HepG2 (cell line): ENCODE data around the gene UCP3. TPM values are rescaled to one million over a fixed set of nuclear protein-coding genes. Genes with fewer than 3 reads are reported as not detected.

Experiments
- GMEB1 ChIP-seq: sonication (generic); formaldehyde crosslinking; IDR thresholded peaks from 2 replicates; pipeline ENCODE4 v1.5.1; 2020; ENCODE audit warnings: missing genetic modification reagents, mild to moderate bottlenecking, borderline replicate concordance
- IKZF4 ChIP-seq: sonication (generic); formaldehyde crosslinking; IDR thresholded peaks from 2 replicates; pipeline ENCODE4 v1.5.1; 2020; ENCODE audit warnings: borderline replicate concordance, mild to moderate bottlenecking, low read depth, missing genetic modification reagents; ENCODE audit errors: not compliant biosample characterization
- KIAA2018 ChIP-seq: sonication (generic); formaldehyde crosslinking; IDR thresholded peaks from 2 replicates; pipeline ENCODE4 v1.5.0; 2020; ENCODE audit warnings: mild to moderate bottlenecking, missing genetic modification reagents, borderline replicate concordance
- REST ChIP-seq, 2 experiments: IDR thresholded peaks; 2 replicates each; pipeline ENCODE4 v1.6.1; 2011 to 2012; ENCODE audit warnings: low read length in 2 of 2, borderline replicate concordance in 1 of 2, low read depth in 1 of 2, mild to moderate bottlenecking in 1 of 2, moderate library complexity in 1 of 2
- SALL2 ChIP-seq: sonication (generic); formaldehyde crosslinking; IDR thresholded peaks from 2 replicates; pipeline ENCODE4 v1.8.1; 2023; ENCODE audit warnings: mild to moderate bottlenecking, missing genetic modification reagents, inconsistent platforms
- SMYD3 ChIP-seq: sonication (generic); formaldehyde crosslinking; IDR thresholded peaks from 2 replicates; pipeline ENCODE4 v1.8.1; 2023; ENCODE audit warnings: mild to moderate bottlenecking, missing genetic modification reagents
- TGIF2 ChIP-seq: IDR thresholded peaks from 2 replicates; pipeline ENCODE4 v1.6.1; 2016; ENCODE audit warnings: control low read depth, missing compliant biosample characterization
- TMF1 ChIP-seq: sonication (generic); formaldehyde crosslinking; IDR thresholded peaks from 2 replicates; pipeline ENCODE4 v1.8.1; 2022; ENCODE audit warnings: low read depth, missing genetic modification reagents
- ZBTB33 ChIP-seq: sonication (generic); formaldehyde crosslinking; IDR thresholded peaks from 2 replicates; pipeline ENCODE4 v1.4.0; 2020; ENCODE audit warnings: missing genetic modification reagents
- ZKSCAN5 ChIP-seq: sonication (generic); formaldehyde crosslinking; IDR thresholded peaks from 2 replicates; pipeline ENCODE4 v1.5.1; 2020; ENCODE audit warnings: mild to moderate bottlenecking, missing genetic modification reagents
- ZNF138 ChIP-seq: sonication (generic); formaldehyde crosslinking; IDR thresholded peaks from 2 replicates; pipeline ENCODE4 v1.5.0; 2020; ENCODE audit warnings: mild to moderate bottlenecking, low read depth, missing genetic modification reagents
- ZNF143 ChIP-seq: sonication (generic); formaldehyde crosslinking; IDR thresholded peaks from 2 replicates; pipeline ENCODE4 v1.4.0; 2020; ENCODE audit warnings: missing genetic modification reagents
- ZNF510 ChIP-seq: sonication (generic); formaldehyde crosslinking; IDR thresholded peaks from 2 replicates; pipeline ENCODE4 v1.4.0; 2020; ENCODE audit warnings: low read depth, mild to moderate bottlenecking, missing genetic modification reagents
- polyA plus RNA-seq, 8 experiments: library from polyadenylated mRNA; depleted of rRNA in 3 of 8; stranded (reverse) in 7 of 8; unstranded in 1 of 8; fragments of >200 nt; fragmentation: Illumina TruSeq in 4 of 8; extraction: Trizol in 4 of 8; gene quantifications; 2 replicates each; pipeline versions ENCODE4 v1.2.1 to v1.2.3, GENCODE V29; 2011 to 2016; ENCODE audit warnings: low read depth in 4 of 8, missing spikeins in 1 of 8, mixed read lengths in 1 of 8; ENCODE audit not compliant: insufficient read depth in 1 of 8
- total RNA-seq, 5 experiments: library from RNA; depleted of rRNA; stranded (reverse); fragments of >200 nt; fragmentation: Illumina TruSeq; extraction: Trizol; gene quantifications; 2 replicates each; pipeline ENCODE4 v1.2.3, GENCODE V29; 2016; ENCODE audit warnings: low read depth in 1 of 5

Gene UCP3
- total and polyA plus RNA-seq, 2 of the 13 experiments (the other 11 are each of a cell fraction or from before 2014, with no cell fraction given), result 0.37 TPM; not detected in 1

- TF ChIP-seq KIAA2018 (CRISPR knock-in tag), result no peak
- no peak for TF ChIP-seq SMYD3 (CRISPR knock-in tag)
- TF ChIP-seq GMEB1, result no peak
- no peak for TF ChIP-seq TGIF2 (CRISPR knock-in tag)
- TF ChIP-seq TMF1 (CRISPR knock-in tag), result no peak
- TF ChIP-seq ZNF138, result no peak
- no peak for TF ChIP-seq ZNF143 (CRISPR knock-in tag)
- no peak for TF ChIP-seq IKZF4 (CRISPR knock-in tag)
- no peak for TF ChIP-seq ZKSCAN5 (CRISPR knock-in tag)
- TF ChIP-seq ZNF510 (CRISPR knock-in tag), result no peak
- no peak for TF ChIP-seq ZBTB33 (CRISPR knock-in tag)
- TF ChIP-seq SALL2 (CRISPR knock-in tag), result no peak
- TF ChIP-seq REST (IDR thresholded peaks at IDR 0.05; ENCODE audit: borderline replicate concordance in 1 of 2, low read depth in 1 of 2, low read length in 2 of 2), result no peak
Measured at GRCh38 chr11:74018331-74019005, 9.6 kb upstream of the UCP3 start (continued).
